Fibroblast of the aortic adventitia (primary cell): Measurements from ENCODE around the gene HIVEP2. TPM values are rescaled to one million over a fixed set of nuclear protein-coding genes. Genes with fewer than 3 reads are reported as not detected.

ENCODE experiments used
- DNase-seq: peaks from one replicate; pipeline ENCODE4 v3.0.0-alpha.2; 2010; ENCODE audit warnings: low read depth
- H3K4me3 ChIP-seq: 2 replicates; pipeline ENCODE4 v1.5.1; 2011; ENCODE audit warnings: low read depth, mild to moderate bottlenecking, control low read depth, low read length, moderate library complexity
- total RNA-seq: library from RNA; depleted of rRNA; stranded (reverse); fragments of >200 nt; gene quantifications from 2 replicates; pipeline ENCODE4 v1.2.3, GENCODE V29; 2012; ENCODE audit warnings: low replicate concordance
- TF ChIP-seq, protein P1 (sequence below): IDR thresholded peaks from 2 replicates; pipeline ENCODE4 v1.5.1; 2011; ENCODE audit warnings: mild to moderate bottlenecking, low read length, control low read depth, inconsistent platforms; ENCODE audit not compliant: insufficient read depth

The HIVEP2 gene
- total RNA-seq, 1 donor: 23.1 TPM

DNA sequence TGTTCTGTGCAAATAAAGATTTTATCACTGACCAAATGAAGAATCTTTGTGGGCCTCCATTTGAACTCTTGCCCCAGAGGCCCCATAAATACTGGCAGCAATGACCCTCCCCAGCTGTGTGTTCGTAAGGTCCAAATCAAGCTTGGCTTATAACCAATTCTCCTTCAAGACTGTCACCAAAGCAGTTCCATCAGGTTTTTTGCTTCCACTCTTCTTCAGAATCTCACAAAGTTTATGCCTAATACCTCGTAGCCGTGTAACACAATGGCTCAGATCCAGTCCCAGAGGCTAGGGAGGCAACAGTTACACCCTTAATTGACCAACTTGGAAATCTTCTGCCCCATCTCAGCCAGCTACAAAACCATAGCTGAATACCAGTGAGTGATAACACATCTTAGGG is 120.5 kb downstream of the HIVEP2 start:
- TF ChIP-seq, protein P1, sequence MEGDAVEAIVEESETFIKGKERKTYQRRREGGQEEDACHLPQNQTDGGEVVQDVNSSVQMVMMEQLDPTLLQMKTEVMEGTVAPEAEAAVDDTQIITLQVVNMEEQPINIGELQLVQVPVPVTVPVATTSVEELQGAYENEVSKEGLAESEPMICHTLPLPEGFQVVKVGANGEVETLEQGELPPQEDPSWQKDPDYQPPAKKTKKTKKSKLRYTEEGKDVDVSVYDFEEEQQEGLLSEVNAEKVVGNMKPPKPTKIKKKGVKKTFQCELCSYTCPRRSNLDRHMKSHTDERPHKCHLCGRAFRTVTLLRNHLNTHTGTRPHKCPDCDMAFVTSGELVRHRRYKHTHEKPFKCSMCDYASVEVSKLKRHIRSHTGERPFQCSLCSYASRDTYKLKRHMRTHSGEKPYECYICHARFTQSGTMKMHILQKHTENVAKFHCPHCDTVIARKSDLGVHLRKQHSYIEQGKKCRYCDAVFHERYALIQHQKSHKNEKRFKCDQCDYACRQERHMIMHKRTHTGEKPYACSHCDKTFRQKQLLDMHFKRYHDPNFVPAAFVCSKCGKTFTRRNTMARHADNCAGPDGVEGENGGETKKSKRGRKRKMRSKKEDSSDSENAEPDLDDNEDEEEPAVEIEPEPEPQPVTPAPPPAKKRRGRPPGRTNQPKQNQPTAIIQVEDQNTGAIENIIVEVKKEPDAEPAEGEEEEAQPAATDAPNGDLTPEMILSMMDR: no peak
- no peak overlapping the region for H3K4me3 ChIP-seq
- peak; percentile 55 for DNase-seq

DNA sequence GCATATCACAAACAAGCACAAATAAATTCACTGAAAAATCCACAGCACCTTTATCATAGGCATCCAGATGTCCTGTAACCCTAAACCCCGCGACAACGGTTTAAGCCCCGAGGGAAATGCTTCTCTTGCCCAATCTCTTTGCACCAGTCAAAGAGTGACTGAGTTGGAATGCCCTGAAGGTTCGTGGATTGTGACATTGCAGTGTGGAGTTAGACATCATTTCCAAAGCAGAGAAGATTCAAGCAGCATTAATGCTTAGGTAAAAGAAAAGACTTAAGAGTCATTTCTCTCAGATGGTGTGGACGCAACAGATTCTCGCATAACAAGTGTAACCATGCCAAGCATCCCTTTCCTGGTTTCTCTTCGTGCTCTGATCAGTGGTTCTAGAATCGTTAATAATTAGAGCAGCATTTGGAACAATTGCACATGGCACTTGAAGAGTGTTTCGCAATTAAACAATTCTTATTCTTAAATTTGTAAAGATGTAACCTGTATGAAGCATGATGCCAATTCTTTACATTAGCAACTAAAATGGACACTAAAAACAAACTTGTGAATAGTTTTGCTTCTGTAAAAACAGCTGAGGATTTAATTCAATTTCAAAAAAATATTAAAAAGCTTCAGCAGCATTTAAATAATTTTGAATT is 121.6 kb downstream of the HIVEP2 start:
- TF ChIP-seq, protein P1: no peak
- no peak for DNase-seq
- no peak overlapping the region for H3K4me3 ChIP-seq

DNA sequence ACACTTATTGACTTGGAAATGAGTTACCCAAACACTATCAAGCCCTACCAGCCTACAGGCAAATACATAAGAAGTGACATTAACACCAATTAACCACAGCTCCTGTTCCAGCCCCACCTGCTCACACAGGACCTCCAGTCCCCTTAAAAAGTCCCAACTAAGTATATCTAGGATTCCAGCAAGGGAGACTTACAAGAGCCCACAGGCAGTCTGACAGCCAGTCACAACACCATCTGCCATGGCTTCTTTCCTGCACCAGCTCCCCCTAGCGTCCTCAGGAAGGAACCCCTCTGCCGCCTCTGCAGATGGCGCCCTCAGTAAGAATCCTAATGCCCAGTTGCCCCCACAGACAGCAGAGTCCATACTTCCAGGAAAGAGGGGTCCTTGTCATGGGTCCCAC is 122.1 kb downstream of the HIVEP2 start:
- TF ChIP-seq, protein P1: no peak
- no peak overlapping the region for H3K4me3 ChIP-seq
- no peak for DNase-seq

DNA sequence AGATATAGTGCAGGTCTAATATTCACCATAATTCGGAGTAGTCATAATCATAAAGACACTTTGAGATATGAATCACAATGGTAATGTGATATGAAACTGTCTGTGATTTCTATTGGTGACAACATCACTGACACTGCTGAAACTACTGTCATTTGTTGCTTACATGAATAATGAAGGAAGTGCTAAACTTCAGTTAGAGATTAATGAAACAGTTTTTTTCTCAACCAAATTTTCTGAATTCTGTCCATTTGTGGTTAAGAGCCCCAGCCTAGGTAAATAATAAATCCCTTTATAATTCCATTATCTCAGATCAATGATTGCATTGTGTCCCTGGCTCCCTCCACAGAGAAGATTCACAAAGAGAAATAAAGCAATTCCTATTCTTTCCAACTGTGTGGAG is 122.6 kb downstream of the HIVEP2 start:
- TF ChIP-seq, protein P1: no peak
- no peak for DNase-seq
- H3K4me3 ChIP-seq: no peak overlapping the region

DNA sequence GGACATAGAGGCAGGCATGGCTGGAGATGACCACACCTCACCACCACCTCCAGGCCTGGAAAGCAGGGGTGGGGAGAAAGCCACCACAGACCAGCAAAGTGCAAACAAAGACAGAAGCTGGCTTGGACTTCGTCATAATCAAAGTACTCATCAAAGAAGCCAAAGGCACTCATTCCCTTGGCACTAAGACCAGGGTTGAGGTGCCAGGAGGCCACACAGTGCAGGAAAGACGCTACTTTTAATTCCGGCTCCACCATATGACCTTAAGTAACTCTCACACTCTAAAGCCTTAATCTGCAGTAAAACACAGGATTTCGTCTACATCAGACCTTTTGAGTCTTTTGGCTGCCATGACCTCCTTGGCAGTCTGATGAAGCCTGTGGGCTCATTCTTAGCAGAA is 123.1 kb downstream of the HIVEP2 start:
- TF ChIP-seq, protein P1: no peak
- peak; percentile 54 for DNase-seq
- no peak overlapping the region for H3K4me3 ChIP-seq

DNA sequence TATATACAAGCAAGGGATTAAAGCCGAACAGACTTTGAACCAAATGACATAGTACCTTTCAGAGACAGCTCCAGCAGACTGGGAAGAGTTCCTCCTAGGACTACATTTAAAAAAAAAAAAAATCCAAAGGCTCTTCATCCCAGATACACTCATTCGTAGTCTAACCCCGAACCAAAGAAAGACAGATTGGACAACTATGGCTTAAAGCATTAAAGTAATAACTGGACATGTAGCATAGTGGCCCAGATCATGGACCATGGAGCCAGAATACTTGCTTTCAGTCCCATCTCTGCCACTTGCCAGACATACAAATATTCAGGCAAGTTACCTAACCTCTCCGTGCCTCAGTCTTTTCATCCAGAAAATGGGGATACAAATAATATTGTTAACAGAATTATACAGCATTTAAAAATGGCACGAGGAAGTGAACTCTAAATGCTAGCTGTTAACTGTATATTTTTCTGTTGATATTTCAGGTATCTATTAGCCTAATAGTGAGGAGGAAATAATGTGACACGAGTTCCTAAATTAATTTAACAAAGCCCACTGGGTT is 123.7 kb downstream of the HIVEP2 start:
- H3K4me3 ChIP-seq: no peak overlapping the region
- TF ChIP-seq, protein P1: no peak
- no peak for DNase-seq
